Midbrain (tissue), 1 donor: Measurements from ENCODE around the gene CTSA.
"Not testable (repeated sequence)": the region's sequence is repeated elsewhere in the genome, so short reads cannot be mapped to it uniquely, and the experiment has no call there.

Experiments
- DNase-seq: peaks from one replicate; lab custom pipeline; 2025; lab: John Stamatoyannopoulos, UW

Gene CTSA

GRCh38 chr20:45896641-45897161, 5.6 kb downstream of the CTSA start:
- DNase-seq: no peak

- no peak for DNase-seq
Measured at GRCh38 chr20:45897289-45897688, 6.2 kb downstream of the CTSA start.

- no peak for DNase-seq
Measured at GRCh38 chr20:45897692-45898091, 6.6 kb downstream of the CTSA start.

DNA sequence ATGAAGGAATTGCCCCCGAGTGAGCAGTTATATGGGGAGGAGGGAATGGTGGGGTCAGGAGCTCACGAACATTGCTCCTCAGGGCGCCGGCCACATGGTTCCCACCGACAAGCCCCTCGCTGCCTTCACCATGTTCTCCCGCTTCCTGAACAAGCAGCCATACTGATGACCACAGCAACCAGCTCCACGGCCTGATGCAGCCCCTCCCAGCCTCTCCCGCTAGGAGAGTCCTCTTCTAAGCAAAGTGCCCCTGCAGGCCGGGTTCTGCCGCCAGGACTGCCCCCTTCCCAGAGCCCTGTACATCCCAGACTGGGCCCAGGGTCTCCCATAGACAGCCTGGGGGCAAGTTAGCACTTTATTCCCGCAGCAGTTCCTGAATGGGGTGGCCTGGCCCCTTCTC, 7.2 kb downstream of the CTSA start:
- no peak for DNase-seq

- DNase-seq: no peak
Measured at GRCh38 chr20:45899046-45899835, 8.1 kb downstream of the CTSA start.

DNA sequence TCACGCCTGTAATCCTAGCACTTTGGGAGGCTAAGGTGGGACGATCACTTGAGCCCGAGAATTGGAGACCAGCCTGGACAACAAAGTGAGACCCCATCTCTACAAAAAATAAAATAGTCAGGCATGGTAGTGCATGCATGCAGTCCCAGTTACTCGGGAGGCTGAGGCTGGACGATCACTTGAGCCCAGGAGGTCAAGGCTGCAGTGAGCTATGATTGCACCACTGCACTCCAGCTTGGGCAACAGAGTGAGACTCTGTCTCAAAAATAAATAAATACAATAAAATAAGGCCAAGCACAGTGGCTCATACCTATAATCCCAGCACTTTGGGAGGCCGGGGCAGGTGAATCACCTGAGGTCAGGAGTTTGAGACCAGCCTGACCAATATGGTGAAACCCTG, 10.2 kb downstream of the CTSA start:
- not testable (repeated sequence) for DNase-seq

DNA sequence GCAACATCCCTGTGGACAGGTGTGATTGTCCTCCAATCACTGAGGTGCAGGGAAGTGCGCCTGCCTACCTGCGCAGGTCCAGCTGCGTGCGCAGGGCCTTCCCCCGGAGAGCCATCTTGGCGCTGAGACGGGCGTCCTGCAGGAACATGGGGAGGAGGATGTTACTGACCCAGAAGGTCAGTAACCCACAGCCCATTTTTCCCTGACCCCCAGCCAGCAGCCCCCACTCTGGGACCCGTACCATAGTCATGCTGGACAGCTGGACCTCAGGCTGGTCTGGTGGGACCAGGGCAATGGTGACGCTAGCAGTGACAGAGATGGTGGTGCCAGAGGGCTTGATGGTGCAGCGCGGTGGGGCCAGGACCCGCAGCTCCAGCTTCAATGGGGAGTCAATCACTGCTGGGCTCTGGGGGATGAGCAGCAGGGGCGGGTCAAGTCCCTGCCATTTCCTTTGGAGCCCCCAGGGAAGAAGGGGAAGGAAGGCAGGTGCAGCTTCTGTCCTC, 11.1 kb downstream of the CTSA start:
- DNase-seq: no peak

DNA sequence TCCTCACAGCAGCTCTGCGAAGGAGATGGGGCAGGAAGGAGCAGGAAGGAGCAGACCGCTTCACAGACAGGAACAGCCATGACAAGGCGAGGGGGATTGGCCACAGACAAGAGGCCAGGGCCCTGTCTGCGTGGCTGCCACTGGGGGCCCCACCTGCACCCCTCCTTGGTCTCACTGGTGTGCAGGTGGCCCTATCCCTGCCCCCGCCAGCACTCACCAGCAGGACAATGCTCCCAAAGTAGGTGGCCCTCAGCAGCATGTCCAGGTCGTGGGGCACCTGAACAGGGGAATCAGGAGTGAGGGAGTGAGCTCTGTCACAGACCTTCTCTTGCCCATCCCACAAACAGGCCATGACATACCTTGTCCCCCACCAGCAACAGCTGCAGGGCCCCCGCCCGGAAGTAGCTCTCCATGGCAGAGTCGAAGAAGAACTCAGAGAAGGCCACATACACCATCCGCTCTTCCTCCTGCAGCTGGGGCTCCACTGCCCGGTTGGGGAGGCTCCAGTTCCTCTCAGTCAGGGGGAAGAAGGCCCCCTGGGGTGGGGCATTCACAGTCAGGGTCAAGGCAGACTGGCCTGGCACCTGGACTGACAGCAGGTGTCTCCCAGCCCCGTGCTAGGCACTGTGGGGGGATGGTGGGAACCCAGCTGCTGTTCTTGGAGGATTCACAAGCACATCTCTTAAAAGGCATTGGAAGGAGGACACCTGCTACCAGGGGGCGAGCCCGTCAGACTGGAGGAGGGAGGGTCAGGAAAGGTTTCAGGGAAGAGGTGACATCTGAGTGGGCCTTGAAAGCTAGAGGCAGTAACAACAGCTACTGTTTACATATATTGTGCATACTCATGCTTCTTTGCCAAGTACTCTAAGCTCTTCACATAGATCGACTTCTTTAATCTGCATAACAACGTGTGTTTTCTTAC, 13.7 kb downstream of the CTSA start:
- no peak for DNase-seq

- no peak for DNase-seq
Measured at GRCh38 chr20:45905505-45906079, 14.5 kb downstream of the CTSA start.

DNA sequence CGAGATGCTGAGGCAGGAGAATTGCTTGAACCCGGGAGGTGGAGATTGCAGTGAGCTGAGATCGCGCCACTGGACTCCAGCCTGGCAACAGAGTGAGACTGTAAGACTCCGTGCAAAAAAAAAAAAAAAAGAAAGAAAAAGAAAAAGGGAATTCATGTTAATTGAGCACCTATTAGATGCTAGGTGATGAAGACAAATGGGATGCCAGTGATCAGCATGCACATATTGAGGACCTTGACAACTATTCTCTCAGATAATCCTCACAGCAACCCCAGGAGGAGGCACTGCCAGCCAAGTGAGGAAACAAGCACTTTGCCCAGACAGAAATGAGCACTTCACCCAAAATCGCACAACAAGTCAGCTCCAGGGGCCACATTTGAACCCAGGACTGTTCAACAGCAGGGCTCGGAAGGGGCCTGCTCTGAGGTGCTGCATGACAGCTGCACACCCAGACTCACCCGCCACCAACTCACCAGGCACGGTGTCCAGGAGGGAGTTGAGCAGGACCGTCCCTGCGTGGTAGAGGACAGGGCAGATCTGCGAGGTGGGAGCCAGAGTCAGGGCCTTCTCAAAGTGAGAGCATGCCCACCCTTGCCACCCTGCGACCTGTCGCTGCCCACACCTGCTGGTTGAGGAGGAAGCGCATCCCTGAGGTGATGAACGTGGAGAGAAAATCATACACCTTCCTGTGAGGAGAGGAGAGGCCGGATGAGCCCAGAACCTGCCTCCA, 16.2 kb downstream of the CTSA start:
- no peak for DNase-seq

- DNase-seq: no peak
Measured at GRCh38 chr20:45908084-45908483, 16.9 kb downstream of the CTSA start.

DNA sequence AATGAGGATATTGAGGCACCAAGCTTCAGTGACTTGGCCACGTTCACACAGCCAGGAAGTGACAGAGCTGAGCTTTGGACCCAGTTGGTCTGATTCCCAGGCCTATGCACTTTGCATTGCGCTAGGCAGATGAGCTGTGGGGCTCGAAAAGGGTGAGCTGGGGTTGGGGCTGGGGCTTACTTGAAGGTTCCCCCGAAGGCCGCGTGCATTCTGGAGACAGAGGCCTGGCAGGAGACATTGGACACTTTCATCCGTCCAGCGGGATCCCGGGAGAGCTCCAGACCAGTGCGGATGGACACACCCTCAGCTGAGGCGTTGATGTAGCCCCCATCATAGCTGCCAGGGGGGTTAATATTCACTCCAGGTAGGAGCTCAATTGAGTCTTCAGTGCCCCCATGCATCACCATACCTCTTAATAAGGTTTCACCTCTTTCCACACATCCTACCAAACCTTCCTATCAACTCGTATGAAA, 18.2 kb downstream of the CTSA start:
- no peak for DNase-seq

DNA sequence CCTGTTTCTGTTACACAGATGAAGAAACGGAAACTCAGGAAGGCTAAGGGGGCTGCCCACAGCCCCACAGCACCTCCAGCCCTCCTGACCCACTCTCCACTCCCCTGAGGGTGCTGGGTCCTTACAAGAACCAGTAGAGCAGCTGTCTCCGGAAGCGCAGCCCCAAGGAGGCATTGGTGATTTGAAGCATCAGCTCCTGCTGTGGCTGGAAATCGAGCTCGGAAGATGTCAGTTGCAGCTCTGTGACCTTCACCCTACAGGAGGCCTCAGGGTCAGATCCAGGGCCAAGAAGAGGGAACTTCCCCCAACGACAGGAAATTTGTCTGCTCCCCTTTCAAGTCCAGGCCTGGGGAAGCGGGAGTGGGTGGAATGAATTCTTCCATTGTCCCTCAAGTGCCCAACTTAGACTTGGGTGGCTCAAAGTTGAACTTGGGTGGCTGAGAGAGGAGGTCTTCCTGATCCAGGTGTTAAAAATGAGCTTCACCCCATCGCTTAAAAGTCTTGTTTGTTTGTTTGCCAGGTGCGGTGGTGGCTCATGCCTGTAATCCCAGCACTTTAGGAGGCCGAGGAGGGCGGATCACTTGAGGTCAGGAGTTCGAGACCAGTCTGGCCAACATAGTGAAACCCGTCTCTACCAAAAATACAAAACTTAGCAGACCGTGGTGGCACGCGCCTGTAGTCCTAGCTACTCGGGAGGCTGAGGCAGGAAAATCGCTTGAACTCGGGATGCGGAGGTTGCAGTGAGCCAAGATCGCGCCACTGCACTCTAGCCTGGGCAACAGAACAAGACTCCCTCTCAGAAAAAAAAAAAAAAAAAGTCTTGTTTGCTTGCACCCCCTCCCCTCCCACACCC, 18.9 kb downstream of the CTSA start:
- DNase-seq: no peak

GRCh38 chr20:45910670-45911485, 19.7 kb downstream of the CTSA start:
- DNase-seq: peak; percentile 79

DNA sequence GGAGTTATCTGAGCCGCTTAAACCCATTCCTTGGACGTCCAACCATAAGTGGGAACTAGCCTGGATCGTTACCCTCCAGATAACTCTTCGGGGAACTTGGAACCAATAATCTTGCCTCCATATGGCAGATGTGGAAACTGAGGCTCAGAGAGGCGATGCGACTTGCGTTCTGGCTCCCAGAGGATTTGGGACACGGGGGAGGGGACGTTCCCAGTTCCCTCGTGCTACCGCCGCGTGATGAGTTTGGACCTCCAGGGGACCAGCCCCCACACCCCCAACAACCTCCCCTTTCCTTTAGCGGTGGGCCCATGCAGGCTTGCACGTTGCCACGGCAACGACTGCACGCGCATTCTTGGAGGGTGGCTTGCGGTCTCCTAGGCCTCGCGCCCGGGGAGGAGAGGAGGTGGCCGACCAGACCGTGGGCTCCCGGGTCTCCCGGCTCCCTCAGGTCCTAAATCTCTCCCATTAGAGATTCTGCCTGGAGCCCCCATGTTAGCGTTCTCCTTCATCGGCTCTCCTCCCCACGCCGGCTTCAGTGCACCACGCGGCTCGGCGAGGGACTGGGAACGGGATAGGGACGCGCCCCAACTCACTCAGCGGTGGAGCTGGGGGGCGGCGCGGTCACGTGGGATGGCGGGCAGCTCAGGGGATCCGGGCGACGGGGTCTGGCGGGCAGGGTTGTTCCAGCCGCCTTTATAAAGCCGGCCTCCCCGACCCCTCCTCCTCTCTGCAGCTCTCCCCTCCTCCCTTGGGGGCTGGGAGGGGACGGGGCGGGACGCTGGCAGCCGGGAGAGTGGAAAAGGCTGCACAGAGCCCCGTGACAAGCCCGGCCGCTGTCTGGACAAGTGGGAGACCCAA, 20.6 kb downstream of the CTSA start, which contains the start of gene PLTP:
Gene PLTP (minus strand): TSS at position 670 of the 858 bp plus-strand sequence. CDS start 703 bp downstream, outside the sequence.
- DNase-seq: peak; percentile 61

DNA sequence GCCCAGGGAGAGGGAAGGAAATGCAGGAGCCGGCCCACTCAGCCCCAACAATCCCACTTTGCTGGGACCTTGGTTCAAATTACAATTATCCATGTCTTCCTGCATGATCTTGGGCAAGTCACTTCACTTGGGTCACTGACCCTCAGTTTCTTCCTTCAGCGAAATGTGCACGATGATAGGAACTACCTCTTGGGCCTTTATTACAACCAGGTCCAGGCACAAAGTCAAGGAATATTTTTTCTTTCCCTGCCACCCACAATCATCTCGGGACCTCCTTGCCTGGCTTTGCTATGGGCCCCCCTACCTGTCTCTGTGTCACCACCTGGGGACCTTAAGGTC, 21.2 kb downstream of the CTSA start:
- no peak for DNase-seq

- DNase-seq: no peak
Measured at GRCh38 chr20:45913116-45913515, 22.0 kb downstream of the CTSA start.

GRCh38 chr20:45917790-45918141, 26.6 kb downstream of the CTSA start:
- DNase-seq: no peak
